ENCODE measurements around the gene MYH9. TPM values are rescaled to one million over a fixed set of nuclear protein-coding genes. Genes with fewer than 3 reads are reported as not detected.
A peak's percentile ranks its signal among the peaks of the same experiment; 100 is the strongest.

The MYH9 gene
- total and polyA plus RNA-seq, 5 experiments from 2014 or later = 51.2 to 718 (median 389) TPM

DNA sequence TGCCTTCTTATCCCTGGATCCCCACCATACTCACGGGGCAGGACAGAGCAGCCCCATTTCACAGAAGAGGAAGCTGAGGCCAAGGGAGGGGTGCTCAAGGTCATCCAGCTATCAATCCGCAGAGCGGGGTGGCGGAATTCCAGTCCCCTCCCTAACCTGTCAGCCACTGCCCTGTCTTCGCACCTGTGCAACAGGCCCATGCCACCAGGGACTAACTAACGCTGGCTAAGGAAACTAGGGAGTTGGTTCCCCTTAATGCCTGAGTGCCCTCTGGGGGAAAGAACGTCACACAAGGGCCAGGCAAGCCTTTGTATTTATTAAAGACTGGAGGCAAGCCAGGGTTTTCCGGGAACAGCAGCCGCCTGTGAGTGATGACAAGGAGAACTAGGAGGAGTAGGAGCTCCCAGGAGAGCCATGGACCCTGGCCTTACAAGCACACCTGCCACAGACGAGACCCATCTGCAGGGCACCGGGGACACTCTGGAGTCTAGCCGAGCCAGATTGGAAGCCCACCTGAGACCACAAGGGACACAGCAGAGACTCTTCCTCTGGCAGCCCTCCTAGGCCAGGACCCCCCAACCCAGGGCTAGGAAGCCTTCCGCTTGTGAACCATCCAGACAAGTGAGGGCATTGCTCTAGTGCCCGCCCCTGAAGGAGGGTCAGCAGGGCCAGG, 64.4 kb downstream of the MYH9 start:
- Mint-ChIP-seq H3K9me3 (no peaks in the 10 kb centered on the region), H3K27me3 (no peaks in the 10 kb centered on the region), H3K4me3 (peak overlapping the region in 1 of 10 donors; percentile 48), H3K27ac (peak overlapping the region in 7 of 10 donors; percentile 48 to 82 (median 55)), H3K4me1 (peaks cover 20 to 35% (median 25%) of the 10 kb centered on the region in 4 donors), H3K36me3 (peaks cover 0 to 90% (median 26%) of the 10 kb centered on the region in 3 donors)
- POLR2A ChIA-PET = interaction anchor here (1.0 to 3.3 kb wide), 3 partner anchors 10 to 56 kb away, joined by 3 to 9 read pairs (median 7); no protein-coding TSS in a partner anchor
- ATAC-seq (no peak), DNase-seq (no peak)

- Mint-ChIP-seq H3K27ac (peak overlapping the region in 3 of 10 donors; percentile 10 to 80 (median 70)), H3K9me3 (no peaks in the 10 kb centered on the region), H3K36me3 (peaks cover 0 to 94% (median 31%) of the 10 kb centered on the region in 3 donors), H3K27me3 (no peaks in the 10 kb centered on the region), H3K4me1 (peaks cover 15 to 28% (median 18%) of the 10 kb centered on the region in 4 donors), H3K4me3 (no peak overlapping the region)
- POLR2A ChIA-PET = interaction anchor here (0.8 to 3.3 kb wide), 4 partner anchors 11 to 159 kb away, joined by 3 to 9 read pairs (median 6); partner anchors contain the start of gene TXN2
- DNase-seq (no peak), ATAC-seq (no peak)
These were observed 65.2 kb downstream of the MYH9 start for GRCh38 chr22:36322602-36322915.

GRCh38 chr22:36321797-36322601, 65.8 kb downstream of the MYH9 start:
- POLR2A ChIA-PET = interaction anchor here (0.6 to 3.3 kb wide), 10 partner anchors 7 to 159 kb away, joined by 3 to 9 read pairs (median 3); partner anchors contain the start of gene TXN2
- Mint-ChIP-seq H3K9me3 (no peaks in the 10 kb centered on the region), H3K27me3 (no peaks in the 10 kb centered on the region), H3K27ac (peak overlapping the region in 5 of 10 donors; percentile 32 to 58 (median 50)), H3K4me3 (no peak overlapping the region), H3K36me3 (peaks cover 0 to 94% (median 29%) of the 10 kb centered on the region in 3 donors), H3K4me1 (peaks cover 11 to 25% (median 14%) of the 10 kb centered on the region in 4 donors)
- DNase-seq (no peak), ATAC-seq (no peak)

- POLR2A ChIA-PET = interaction anchor here (1.1 to 3.3 kb wide), 5 partner anchors 9 to 45 kb away, joined by 3 to 9 read pairs (median 5); no protein-coding TSS in a partner anchor
- Mint-ChIP-seq H3K9me3 (no peaks in the 10 kb centered on the region), H3K36me3 (peaks cover 0 to 94% (median 29%) of the 10 kb centered on the region in 3 donors), H3K27ac (peak overlapping the region in 7 of 10 donors; percentile 29 to 77 (median 71)), H3K27me3 (no peaks in the 10 kb centered on the region), H3K4me3 (no peak overlapping the region), H3K4me1 (peaks cover 2 to 17% (median 9%) of the 10 kb centered on the region in 4 donors)
- ATAC-seq (no peak), DNase-seq (no peak)
These were observed 67.2 kb downstream of the MYH9 start for GRCh38 chr22:36320553-36320952.

DNA sequence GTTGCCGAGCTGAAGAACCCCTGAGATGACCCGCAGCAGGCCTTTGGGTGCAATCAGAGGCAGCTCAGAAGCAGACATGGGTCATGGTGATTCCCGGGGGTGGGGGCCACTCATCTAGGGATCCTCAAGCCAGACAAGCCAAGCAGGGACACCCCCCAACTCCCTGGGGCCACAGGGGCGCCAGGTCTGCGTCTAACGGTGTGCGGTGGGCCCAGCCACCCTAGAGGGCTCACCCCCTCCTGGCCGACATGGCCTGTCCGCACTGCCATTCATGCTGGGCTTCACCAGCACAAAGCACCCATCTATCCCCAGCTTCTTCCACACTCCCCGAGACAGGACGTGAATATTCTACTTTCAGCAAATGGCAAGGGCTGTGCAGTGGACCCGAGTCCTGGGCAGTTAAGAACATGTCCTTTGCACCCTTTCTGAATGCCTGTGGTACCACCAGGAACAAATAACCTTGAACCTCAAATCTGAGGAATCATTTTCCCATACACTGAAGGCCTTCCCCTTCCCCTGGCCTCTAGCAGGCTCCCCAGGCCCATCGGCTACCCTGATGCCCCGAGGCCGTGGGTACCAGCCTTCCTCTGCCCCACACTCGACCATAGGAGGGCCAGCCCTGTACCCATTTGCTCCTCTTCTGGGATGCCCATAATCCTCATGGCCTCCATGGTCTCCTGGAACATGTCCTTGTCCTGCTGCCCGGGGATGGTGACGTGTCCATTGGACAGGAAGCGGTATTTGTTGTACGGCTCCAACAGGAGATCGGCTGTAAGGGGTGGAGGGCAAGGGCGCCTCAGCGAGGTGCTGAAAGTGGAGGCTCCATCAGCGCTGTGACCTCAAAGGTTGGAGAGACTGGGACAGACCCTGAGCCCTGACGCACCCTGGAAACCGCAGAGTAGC, 67.9 kb downstream of the MYH9 start:
- H3K4me1 Mint-ChIP-seq = peaks cover 1 to 18% (median 10%) of the 10 kb centered on the region in 4 donors
- H3K4me3 Mint-ChIP-seq = peak overlapping the region in 2 of 10 donors; percentile 10 to 55
- no peaks in the 10 kb centered on the region for H3K27me3 Mint-ChIP-seq
- ATAC-seq = no peak
- peaks cover 0 to 94% (median 25%) of the 10 kb centered on the region in 3 donors for H3K36me3 Mint-ChIP-seq
- POLR2A ChIA-PET = interaction anchor here (3.3 kb wide), 1 partner anchor 46 kb away, joined by 7 read pairs; no protein-coding TSS in a partner anchor
- H3K27ac Mint-ChIP-seq = peak overlapping the region in 9 of 10 donors; percentile 7 to 81 (median 71)
- DNase-seq = no peak
- H3K9me3 Mint-ChIP-seq = no peaks in the 10 kb centered on the region

DNA sequence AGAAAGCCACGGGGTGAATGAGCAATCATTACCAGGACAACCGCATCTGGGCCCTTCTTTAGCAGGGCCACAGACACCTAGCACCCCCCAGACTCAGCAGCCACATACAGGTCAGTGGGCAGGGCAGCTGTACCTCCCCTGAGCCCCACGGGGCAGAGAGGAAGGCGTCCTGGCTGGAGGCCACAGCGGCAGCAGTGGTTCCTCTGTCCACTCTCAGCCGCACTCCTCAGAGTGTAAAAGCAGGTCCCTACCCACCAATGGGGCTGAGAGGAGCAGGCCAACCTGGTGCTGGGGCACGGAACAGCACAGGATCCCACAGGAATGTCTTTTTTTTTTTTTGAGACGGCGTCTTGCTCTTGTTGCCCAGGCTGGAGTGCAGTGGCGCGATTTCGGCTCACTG, 69.3 kb downstream of the MYH9 start:
- Mint-ChIP-seq H3K4me1 (peaks cover 0 to 17% (median 10%) of the 10 kb centered on the region in 4 donors), H3K4me3 (no peak overlapping the region), H3K9me3 (peaks cover 0 to 1% (median 0%) of the 10 kb centered on the region in 9 donors), H3K36me3 (peaks cover 0 to 95% (median 24%) of the 10 kb centered on the region in 3 donors), H3K27me3 (no peaks in the 10 kb centered on the region), H3K27ac (peak overlapping the region in 6 of 10 donors; percentile 8 to 88 (median 67))
- DNase-seq (no peak), ATAC-seq (no peak)
- POLR2A ChIA-PET = interaction anchor here (0.7 to 1.1 kb wide), 3 partner anchors 25 to 164 kb away, joined by 3 to 6 read pairs (median 4); no protein-coding TSS in a partner anchor

DNA sequence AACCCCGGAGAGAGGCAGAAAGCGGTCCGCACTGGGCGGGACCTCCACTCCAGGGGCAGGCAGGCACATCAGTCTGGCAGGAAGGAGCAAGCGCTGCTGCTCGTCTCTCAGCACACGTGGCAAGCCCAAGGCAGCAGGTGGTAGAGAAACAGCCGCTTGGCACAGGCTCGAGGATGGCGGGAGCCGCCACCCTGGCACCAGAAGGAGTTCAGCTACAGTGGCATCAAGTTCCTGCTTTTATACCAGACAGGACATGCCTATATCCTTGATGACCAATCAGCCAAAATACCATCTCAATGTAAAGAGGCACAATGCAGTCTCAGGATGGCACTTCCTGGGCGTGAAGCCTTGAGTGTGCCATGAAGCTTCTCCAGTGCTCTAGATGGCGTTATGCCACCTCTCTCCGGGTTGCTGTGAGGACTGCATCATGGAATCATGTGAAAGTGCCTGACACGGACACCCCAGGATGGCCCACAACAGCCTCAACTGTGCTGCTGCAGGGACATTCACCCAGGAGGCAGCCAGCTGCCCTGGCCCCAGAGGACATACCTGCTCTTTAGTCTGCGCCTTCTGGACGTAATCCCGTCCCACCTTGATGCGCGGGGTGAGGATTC, 70.0 kb downstream of the MYH9 start:
- ATAC-seq (peak in 1 of 2 donors; percentile 31), DNase-seq (no peak)
- Mint-ChIP-seq H3K9me3 (peaks cover 0 to 1% (median 0%) of the 10 kb centered on the region in 9 donors), H3K4me1 (peaks cover 0 to 17% (median 6%) of the 10 kb centered on the region in 4 donors), H3K27me3 (no peaks in the 10 kb centered on the region), H3K4me3 (no peak overlapping the region), H3K36me3 (peaks cover 0 to 95% (median 23%) of the 10 kb centered on the region in 3 donors), H3K27ac (peak overlapping the region; percentile 35 to 88 (median 62))
- POLR2A ChIA-PET = interaction anchor here (0.7 to 1.4 kb wide), 6 partner anchors 10 to 165 kb away, joined by 3 to 6 read pairs (median 4); no protein-coding TSS in a partner anchor

DNA sequence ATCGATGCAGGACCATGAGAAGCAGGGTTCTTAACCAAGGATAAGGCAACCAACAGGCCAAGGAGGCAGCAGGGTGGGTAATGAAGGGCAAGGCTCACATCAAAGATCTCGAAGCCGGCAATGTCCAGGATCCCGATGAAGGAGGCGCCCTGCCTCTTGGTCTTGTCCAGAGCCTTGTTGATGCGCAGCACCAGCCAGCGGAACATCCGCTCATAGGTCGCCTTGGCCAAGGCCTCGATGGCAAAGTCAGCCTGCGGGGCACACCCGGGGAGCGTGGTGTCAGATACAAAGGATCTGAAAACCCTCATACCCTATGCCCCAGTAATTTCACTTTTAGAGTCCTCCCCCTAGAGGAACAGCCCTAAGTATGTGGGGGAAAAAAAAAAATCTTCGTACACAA, 71.3 kb downstream of the MYH9 start:
- ATAC-seq = no peak
- Mint-ChIP-seq H3K27ac (peak overlapping the region in 8 of 10 donors; percentile 11 to 75 (median 66)), H3K4me3 (no peak overlapping the region), H3K4me1 (peaks cover 0 to 17% (median 4%) of the 10 kb centered on the region in 4 donors), H3K27me3 (no peaks in the 10 kb centered on the region), H3K36me3 (peaks cover 0 to 99% (median 23%) of the 10 kb centered on the region in 3 donors), H3K9me3 (peaks cover 0 to 1% (median 0%) of the 10 kb centered on the region in 9 donors)
- POLR2A ChIA-PET = interaction anchor here (0.7 to 1.6 kb wide), 5 partner anchors 8 to 147 kb away, joined by 3 to 7 read pairs (median 4); no protein-coding TSS in a partner anchor
- no peak for DNase-seq

DNA sequence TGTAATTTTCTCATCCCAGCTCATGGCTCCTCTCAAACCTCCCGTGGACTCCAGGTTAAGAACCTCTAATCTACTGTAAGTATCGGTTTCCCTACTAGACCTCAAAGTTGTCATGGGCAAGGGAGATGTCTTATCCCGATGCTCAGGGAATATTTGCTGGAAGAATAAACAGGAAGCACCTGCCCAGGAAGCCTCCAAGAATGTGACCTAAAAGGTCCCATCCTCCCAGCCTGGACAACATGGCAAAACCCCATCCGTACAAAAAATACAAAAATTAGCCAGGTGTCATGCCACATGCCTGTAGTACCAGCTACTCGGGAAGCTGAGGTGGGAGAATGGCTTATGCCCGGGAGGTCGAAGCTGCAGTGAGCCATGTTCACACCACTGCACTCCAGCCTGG, 72.4 kb downstream of the MYH9 start:
- POLR2A ChIA-PET = interaction anchor here (0.6 to 1.6 kb wide), 5 partner anchors 9 to 66 kb away, joined by 3 to 7 read pairs (median 4); no protein-coding TSS in a partner anchor
- Mint-ChIP-seq H3K9me3 (peaks cover 0 to 1% (median 0%) of the 10 kb centered on the region in 9 donors), H3K36me3 (peaks cover 0 to 99% (median 23%) of the 10 kb centered on the region in 3 donors), H3K27ac (peak overlapping the region in 5 of 10 donors; percentile 3 to 80 (median 63)), H3K4me3 (no peak overlapping the region), H3K27me3 (no peaks in the 10 kb centered on the region), H3K4me1 (peaks cover 0 to 14% (median 3%) of the 10 kb centered on the region in 4 donors)
- ATAC-seq = no peak
- DNase-seq = no peak

GRCh38 chr22:36311386-36312085, 76.2 kb downstream of the MYH9 start:
- H3K27ac Mint-ChIP-seq = peak overlapping the region in 1 of 10 donors; percentile 12
- POLR2A ChIA-PET = interaction anchor here (0.7 to 2.1 kb wide), 7 partner anchors 11 to 95 kb away, joined by 3 to 10 read pairs (median 3); no protein-coding TSS in a partner anchor
- no peak for DNase-seq
- H3K27me3 Mint-ChIP-seq = no peaks in the 10 kb centered on the region
- peaks cover 0 to 1% (median 0%) of the 10 kb centered on the region in 9 donors for H3K9me3 Mint-ChIP-seq
- H3K4me3 Mint-ChIP-seq = no peak overlapping the region
- peaks cover 0 to 12% (median 1%) of the 10 kb centered on the region in 4 donors for H3K4me1 Mint-ChIP-seq
- peaks cover 4 to 96% (median 17%) of the 10 kb centered on the region in 3 donors for H3K36me3 Mint-ChIP-seq
- ATAC-seq = no peak
